SKM-1 (cell line): Measurements from ENCODE around the gene ARHGAP42.
"Not testable (repeated sequence)": the region's sequence is repeated elsewhere in the genome, so short reads cannot be mapped to it uniquely, and the experiment has no call there.

ENCODE experiments used
- DNase-seq: peaks from one replicate; lab custom pipeline; 2025; ENCODE audit not compliant: unreplicated experiment; lab: John Stamatoyannopoulos, UW

ARHGAP42 gene

GRCh38 chr11:100716838-100717237, 29.8 kb downstream of the ARHGAP42 start:
- no peak for DNase-seq

DNA sequence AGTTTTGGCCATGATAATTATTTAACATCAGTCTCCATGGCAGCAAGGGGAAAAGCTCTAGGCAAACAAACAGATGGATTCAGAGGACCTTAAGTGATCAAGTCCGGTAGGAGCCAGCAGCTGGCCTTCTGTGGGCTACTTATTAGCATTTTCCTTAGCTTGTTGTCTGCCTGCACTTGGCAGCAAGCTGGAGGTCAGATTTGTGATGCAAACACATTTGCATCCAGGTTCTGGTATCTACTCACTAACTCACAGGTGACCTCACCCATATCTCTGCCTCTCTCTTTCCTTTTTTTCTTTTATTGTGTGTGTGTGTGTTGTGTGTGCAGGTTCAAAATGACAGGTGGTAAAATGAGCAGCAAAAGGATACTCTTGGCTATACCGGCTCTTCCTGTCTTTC, 32.3 kb downstream of the ARHGAP42 start:
- DNase-seq, result no peak

DNA sequence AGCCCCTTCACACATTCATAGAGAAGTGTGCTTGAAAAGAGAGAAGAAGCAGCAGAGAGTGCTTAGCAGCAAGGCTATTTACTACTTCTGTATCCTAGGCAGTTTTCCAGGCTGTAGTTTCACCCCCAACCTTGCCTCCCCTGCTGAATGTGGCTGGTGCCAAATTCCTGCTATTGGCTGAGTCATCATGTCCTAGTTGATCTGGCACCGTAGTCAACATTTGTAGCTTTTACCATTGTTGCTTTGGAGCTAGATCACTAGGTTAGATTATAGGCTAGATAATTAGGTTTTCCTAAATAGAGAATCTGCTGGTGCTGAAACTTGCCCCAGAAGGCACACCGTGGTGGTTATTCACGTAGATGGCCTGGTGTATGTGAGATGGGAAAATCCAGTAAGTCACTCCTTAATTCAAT, 32.7 kb downstream of the ARHGAP42 start:
- no peak for DNase-seq

GRCh38 chr11:100726680-100727079, 39.6 kb downstream of the ARHGAP42 start:
- DNase-seq, result no peak

- no peak for DNase-seq
These were observed 40.3 kb downstream of the ARHGAP42 start for GRCh38 chr11:100727410-100727809.

GRCh38 chr11:100730266-100730665, 43.2 kb downstream of the ARHGAP42 start:
- DNase-seq, result no peak

DNA sequence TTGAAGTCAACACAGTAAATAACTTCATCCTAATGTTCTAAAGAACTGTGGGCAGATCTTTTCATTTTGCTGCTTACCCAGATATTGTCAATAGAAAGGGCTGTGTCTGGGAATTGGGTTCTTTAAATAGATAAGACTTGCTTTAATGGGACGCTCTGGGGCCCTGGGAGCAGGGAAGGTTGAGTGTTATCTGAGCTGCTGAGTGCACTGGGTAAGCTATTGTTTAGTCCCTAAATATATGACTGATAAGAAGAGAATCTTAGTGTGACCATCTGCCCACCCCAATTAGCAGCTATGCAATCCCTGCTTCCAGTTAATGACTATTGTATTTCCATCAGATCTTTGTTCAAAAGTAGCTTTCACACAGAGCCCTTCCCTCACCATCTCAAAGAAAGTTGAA, 44.4 kb downstream of the ARHGAP42 start:
- no peak for DNase-seq

- no peak for DNase-seq
These were observed 45.9 kb downstream of the ARHGAP42 start for GRCh38 chr11:100732949-100733348.

DNA sequence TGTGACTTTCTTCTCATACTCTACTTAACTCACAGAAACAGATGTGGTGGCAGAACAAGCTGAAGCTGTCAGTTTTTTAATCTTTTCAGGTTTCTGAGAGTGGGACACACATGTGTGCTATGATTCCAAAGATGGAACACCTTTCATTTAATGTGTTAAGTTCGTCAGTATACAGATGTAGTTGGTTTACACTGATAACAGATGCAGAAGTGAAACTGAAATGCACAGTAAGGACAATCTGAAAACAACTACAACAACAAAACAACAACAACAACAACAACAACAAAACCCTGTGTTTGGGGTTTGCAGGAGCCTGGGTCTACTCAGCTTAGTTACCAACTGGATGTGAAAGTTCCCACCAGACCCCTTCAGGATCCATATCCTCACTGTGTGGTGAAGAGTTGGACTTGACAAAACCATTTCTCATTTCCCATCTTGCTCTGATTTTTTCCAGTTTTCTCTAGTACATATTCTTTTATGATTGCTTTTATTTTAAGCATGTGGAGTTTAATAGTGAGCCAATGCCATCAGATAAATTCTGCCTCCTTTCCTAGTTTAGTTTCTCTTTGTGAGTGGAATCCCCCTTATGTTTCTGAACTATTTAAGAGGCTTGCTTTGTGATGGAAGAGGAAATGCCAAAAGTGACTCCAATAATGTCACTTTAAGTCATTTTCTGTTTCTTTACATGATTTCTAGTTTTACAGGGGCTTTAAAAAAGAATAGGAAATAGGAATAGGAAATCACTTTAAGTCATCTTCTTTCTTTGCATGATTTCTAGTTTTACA, 47.8 kb downstream of the ARHGAP42 start:
- no peak for DNase-seq

- no peak for DNase-seq
These were observed 49.0 kb downstream of the ARHGAP42 start for GRCh38 chr11:100735949-100736675.

DNA sequence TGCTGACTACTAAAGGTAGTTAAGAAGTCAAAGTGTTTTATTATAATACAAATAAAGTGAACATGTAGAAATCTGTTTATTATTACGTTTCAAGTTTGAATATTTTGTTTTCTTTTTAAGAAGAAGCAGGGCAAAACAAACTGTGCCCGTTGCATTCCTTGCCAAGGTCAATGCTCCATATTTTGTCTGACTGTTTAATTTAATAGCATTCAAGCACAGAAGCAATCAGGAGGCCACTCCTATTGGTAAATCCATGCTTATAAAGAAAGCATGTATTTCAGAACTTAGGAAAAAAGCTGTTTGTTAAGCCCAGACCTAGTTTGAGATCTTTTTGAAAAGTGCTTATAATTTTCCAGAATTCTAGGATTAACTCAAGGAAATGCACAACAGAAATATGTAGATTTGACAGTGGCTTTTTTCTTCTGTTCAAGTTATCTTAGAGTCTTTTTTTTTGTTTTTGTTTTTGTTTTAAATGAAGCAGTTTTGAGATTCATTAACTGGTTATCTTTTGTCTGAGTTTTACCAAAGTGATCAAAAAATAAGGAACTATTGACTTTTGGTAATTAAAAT, 51.7 kb downstream of the ARHGAP42 start:
- DNase-seq, result no peak

DNA sequence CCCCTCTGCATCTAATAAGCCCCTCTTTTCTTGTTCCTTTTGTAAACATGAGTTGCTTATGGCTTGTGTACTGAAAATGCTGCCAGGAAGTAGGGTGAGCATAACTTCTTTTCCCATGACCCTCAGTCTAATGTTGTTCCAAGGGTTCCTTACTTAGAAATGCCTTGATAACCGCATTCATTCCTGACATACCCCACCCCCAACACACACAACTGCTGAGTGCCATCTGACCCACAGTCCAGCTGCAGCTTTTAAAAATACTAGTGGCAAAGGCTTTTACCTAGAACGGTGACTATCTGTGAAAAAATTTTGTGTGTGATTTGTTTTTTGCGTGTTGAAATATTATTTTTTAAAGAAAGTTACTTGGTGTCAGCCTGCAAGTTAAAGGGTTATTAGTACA, 52.6 kb downstream of the ARHGAP42 start:
- DNase-seq, result no peak

- DNase-seq, result no peak
These were observed 53.4 kb downstream of the ARHGAP42 start for GRCh38 chr11:100740440-100740839.

DNA sequence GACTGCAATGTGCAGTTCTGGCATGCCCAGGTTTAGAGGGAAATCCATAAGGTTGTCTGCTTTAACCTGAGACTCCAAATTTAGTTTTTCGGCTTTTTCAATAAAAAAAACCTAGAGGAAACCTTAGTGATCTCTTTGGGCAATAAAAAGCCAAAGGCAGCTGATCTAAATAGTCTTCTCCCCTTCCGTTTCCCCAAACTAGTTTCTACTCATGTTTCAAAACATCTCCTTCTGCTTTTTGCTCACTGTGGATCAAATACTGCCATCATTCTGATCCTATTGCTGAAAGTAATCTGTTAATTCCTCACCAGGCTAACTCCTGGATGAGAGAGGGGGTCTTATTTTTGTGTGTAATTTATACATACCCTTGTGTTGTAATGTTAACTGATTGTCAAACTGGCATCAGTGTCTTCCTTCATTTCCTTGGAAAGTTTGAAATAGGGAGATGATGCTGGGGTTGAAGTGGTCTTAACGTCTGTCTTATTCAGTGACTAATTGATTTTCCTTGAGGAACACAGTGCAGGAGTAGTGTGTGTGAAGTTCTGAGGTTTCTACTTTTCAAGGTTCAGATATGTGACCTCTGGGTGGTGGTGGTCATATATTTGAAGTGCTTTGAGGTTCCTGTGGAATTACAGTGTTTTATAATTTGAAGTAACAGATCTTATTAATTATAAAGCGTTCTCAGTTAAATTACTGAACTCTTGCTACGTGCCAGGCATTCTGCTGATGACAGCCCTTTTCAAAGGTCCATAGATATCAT, 55.0 kb downstream of the ARHGAP42 start:
- peak; percentile 60 for DNase-seq

DNA sequence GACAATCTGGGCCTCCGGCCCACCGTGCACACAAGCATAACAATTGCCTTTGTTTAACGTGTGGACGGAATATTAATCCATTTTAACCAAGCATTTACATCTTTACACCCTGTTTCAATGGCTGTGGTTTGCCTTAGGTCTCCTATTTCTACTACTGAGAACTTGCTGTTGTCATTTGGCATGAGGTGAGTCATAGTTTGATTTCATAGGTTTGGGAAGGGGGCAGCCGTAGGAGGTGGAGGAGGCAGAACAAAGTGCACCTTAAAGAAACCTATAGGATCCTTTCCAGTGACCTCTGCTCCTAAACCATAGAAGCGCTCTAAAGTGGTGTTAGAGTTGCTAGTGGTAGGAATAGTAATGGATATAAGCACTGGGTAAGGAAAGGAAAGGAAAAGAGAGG, 59.4 kb downstream of the ARHGAP42 start:
- no peak for DNase-seq

GRCh38 chr11:100748153-100748552, 61.1 kb downstream of the ARHGAP42 start:
- no peak for DNase-seq

- DNase-seq, result not testable (repeated sequence)
These were observed 62.9 kb downstream of the ARHGAP42 start for GRCh38 chr11:100749887-100750565.

- DNase-seq, result not testable (repeated sequence)
These were observed 63.4 kb downstream of the ARHGAP42 start for GRCh38 chr11:100750566-100750891.

DNA sequence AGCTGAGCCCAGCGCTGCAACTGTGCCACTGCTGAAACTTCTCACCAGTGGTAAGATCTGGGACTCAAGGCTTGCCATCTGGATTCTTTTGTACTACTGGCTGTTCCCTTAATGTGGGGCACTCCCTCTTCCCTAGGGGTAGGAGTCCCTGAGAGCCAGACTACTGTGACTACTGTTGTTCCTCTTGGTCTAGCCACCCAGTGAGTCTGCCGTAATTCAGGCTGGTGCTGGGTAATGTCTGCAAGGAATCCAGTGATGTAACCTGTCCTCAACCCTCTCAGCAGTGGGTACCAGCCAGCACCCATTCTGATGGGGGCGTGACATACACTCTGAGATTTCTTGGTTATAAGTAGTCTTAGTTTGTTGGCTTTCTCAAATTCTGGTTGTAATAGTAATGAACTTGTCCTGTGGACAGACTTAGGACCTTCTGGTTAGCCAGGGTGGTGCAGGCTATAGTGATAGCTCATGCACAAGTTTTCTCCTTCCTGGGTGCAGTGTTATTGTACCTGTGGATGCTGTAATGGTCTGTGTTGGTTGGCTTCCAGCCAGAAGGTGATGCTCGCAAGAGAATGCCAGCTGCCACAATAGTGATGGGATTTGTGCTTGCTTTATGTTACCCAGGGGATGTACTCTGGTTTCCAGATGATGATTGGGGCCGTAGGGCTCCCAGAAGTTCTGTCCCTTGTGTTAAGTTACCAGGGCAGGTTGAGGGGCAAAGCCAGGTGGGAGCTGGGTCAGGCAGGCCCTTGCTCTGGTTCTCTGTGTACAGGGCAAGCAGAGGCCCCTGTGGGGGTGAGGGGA, 65.5 kb downstream of the ARHGAP42 start:
- no peak for DNase-seq

- no peak for DNase-seq
These were observed 66.1 kb downstream of the ARHGAP42 start for GRCh38 chr11:100753172-100753543.
